Fibroblast of peridontal ligament (primary cell): Measurements from ENCODE around the gene CNOT2.
"Not testable (repeated sequence)": the region's sequence is repeated elsewhere in the genome, so short reads cannot be mapped to it uniquely, and the experiment has no call there.

Experiments used
- DNase-seq: peaks from one replicate; pipeline ENCODE4 v3.0.0-alpha.2; 2010; ENCODE audit errors: extremely low read depth

The CNOT2 gene

GRCh38 chr12:70304684-70305555 lies 61.7 kb downstream of the CNOT2 start:
- DNase-seq = not testable (repeated sequence)

- peak; percentile 76 for DNase-seq
Observed at GRCh38 chr12:70305794-70306193, 62.6 kb downstream of the CNOT2 start.

- DNase-seq = no peak
Observed at GRCh38 chr12:70306676-70307075, 63.4 kb downstream of the CNOT2 start.

GRCh38 chr12:70307868-70308267 lies 64.6 kb downstream of the CNOT2 start:
- no peak for DNase-seq

GRCh38 chr12:70309348-70309747 lies 66.1 kb downstream of the CNOT2 start:
- no peak for DNase-seq

GRCh38 chr12:70314145-70314544 lies 70.9 kb downstream of the CNOT2 start:
- no peak for DNase-seq

- no peak for DNase-seq
Observed at GRCh38 chr12:70317781-70318180, 74.5 kb downstream of the CNOT2 start.

GRCh38 chr12:70319605-70320004 lies 76.4 kb downstream of the CNOT2 start:
- DNase-seq = no peak

- DNase-seq = no peak
Observed at GRCh38 chr12:70321191-70321590, 78.0 kb downstream of the CNOT2 start.

GRCh38 chr12:70327541-70327940 lies 84.3 kb downstream of the CNOT2 start:
- no peak for DNase-seq

GRCh38 chr12:70329728-70330127 lies 86.5 kb downstream of the CNOT2 start:
- no peak for DNase-seq

GRCh38 chr12:70330158-70330557 lies 86.9 kb downstream of the CNOT2 start:
- DNase-seq = no peak

GRCh38 chr12:70332236-70332635 lies 89.0 kb downstream of the CNOT2 start:
- no peak for DNase-seq

GRCh38 chr12:70334742-70335141 lies 91.5 kb downstream of the CNOT2 start:
- DNase-seq = no peak

- DNase-seq = peak; percentile 62
Observed at GRCh38 chr12:70338531-70338930, 95.3 kb downstream of the CNOT2 start.

GRCh38 chr12:70351076-70351475 lies 107.8 kb downstream of the CNOT2 start:
- DNase-seq = no peak

GRCh38 chr12:70353780-70354660 lies 110.8 kb downstream of the CNOT2 start:
- no peak for DNase-seq

- DNase-seq = no peak
Observed at GRCh38 chr12:70354787-70355186, 111.6 kb downstream of the CNOT2 start.

GRCh38 chr12:70355972-70356371 lies 112.7 kb downstream of the CNOT2 start:
- no peak for DNase-seq

- DNase-seq = no peak
Observed at GRCh38 chr12:70359458-70360197, 116.4 kb downstream of the CNOT2 start.

GRCh38 chr12:70360218-70360617 lies 117.0 kb downstream of the CNOT2 start:
- no peak for DNase-seq
